Endothelial cell (in vitro differentiated cells): ENCODE measurements around the gene SMARCA5. TPM values are rescaled to one million over a fixed set of nuclear protein-coding genes. Genes with fewer than 3 reads are reported as not detected.

Experiments
- DNase-seq: peaks from one replicate; pipeline ENCODE4 v3.0.0; 2021; ENCODE audit warnings: low spot score
- H3K27ac Mint-ChIP-seq: one replicate; pipeline ENCODE4 v1.8.0; 2021; ENCODE audit warnings: mixed read lengths, inconsistent platforms; ENCODE audit not compliant: unreplicated experiment
- H3K27me3 Mint-ChIP-seq: one replicate; pipeline ENCODE4 v1.8.0; 2021; ENCODE audit warnings: mild to moderate bottlenecking, moderate library complexity, mixed read lengths, inconsistent platforms; ENCODE audit not compliant: unreplicated experiment
- H3K36me3 Mint-ChIP-seq: one replicate; pipeline ENCODE4 v1.8.0; 2021; ENCODE audit warnings: mild to moderate bottlenecking, low read depth, mixed read lengths, inconsistent platforms; ENCODE audit not compliant: unreplicated experiment
- H3K4me1 Mint-ChIP-seq: one replicate; pipeline ENCODE4 v1.8.0; 2021; ENCODE audit warnings: mild to moderate bottlenecking, mixed read lengths, inconsistent platforms; ENCODE audit not compliant: unreplicated experiment
- H3K4me3 Mint-ChIP-seq: one replicate; pipeline ENCODE4 v1.8.0; 2021; ENCODE audit warnings: mild to moderate bottlenecking, mixed read lengths, inconsistent platforms; ENCODE audit not compliant: unreplicated experiment
- H3K9me3 Mint-ChIP-seq: one replicate; pipeline ENCODE4 v1.8.0; 2021; ENCODE audit warnings: mixed read lengths, inconsistent platforms; ENCODE audit not compliant: unreplicated experiment
- CTCF ChIP-seq: fragments of 200-600 bp; sonication (generic); IDR thresholded peaks from one replicate; pipeline ENCODE4 v1.5.0; 2021; ENCODE audit warnings: antibody characterized with exemption; ENCODE audit not compliant: unreplicated experiment
- total RNA-seq: library from RNA; stranded (reverse); fragmentation: NEBNext Ultra II Directional; extraction: Animal tissue kit (Norgen Biotek cat#: 25700); gene quantifications from one replicate; pipeline ENCODE4 v1.2.1, GENCODE V29; 2021; ENCODE audit not compliant: unreplicated experiment

Gene SMARCA5
- total RNA-seq, 1 donor from 2014 or later: 69.8 TPM

- Mint-ChIP-seq H3K4me3 (peak overlapping the region; percentile 94), H3K9me3 (no peaks in the 10 kb centered on the region), H3K4me1 (peaks cover 6% of the 10 kb centered on the region), H3K36me3 (no peaks in the 10 kb centered on the region), H3K27ac (peak overlapping the region; percentile 52), H3K27me3 (peaks cover 3% of the 10 kb centered on the region)
- TF ChIP-seq CTCF: no peak
- no peak for DNase-seq
Observed at GRCh38 chr4:143559757-143560147, 46.2 kb downstream of the SMARCA5 start.

- no peaks in the 10 kb centered on the region for H3K4me1 Mint-ChIP-seq
- H3K4me3 Mint-ChIP-seq: no peak overlapping the region
- TF ChIP-seq CTCF: no peak
- no peak for DNase-seq
- H3K27me3 Mint-ChIP-seq: no peaks in the 10 kb centered on the region
- H3K36me3 Mint-ChIP-seq: no peaks in the 10 kb centered on the region
- no peaks in the 10 kb centered on the region for H3K9me3 Mint-ChIP-seq
- H3K27ac Mint-ChIP-seq: no peak overlapping the region
Observed at GRCh38 chr4:143564472-143564871, 51.0 kb downstream of the SMARCA5 start.

GRCh38 chr4:143575331-143575730 lies 61.8 kb downstream of the SMARCA5 start:
- DNase-seq: no peak
- Mint-ChIP-seq H3K9me3 (no peaks in the 10 kb centered on the region), H3K27ac (no peak overlapping the region), H3K27me3 (no peaks in the 10 kb centered on the region), H3K36me3 (no peaks in the 10 kb centered on the region), H3K4me1 (no peaks in the 10 kb centered on the region), H3K4me3 (no peak overlapping the region)
- TF ChIP-seq CTCF: no peak

GRCh38 chr4:143581331-143581946 lies 67.9 kb downstream of the SMARCA5 start:
- H3K9me3 Mint-ChIP-seq: no peaks in the 10 kb centered on the region
- no peak overlapping the region for H3K4me3 Mint-ChIP-seq
- no peak for DNase-seq
- H3K27me3 Mint-ChIP-seq: peaks cover 5% of the 10 kb centered on the region
- no peaks in the 10 kb centered on the region for H3K36me3 Mint-ChIP-seq
- TF ChIP-seq CTCF: no peak
- no peak overlapping the region for H3K27ac Mint-ChIP-seq
- H3K4me1 Mint-ChIP-seq: no peaks in the 10 kb centered on the region

GRCh38 chr4:143585548-143585947 lies 72.0 kb downstream of the SMARCA5 start:
- TF ChIP-seq CTCF: no peak
- Mint-ChIP-seq H3K27me3 (peaks cover 5% of the 10 kb centered on the region), H3K27ac (no peak overlapping the region), H3K4me1 (no peaks in the 10 kb centered on the region), H3K36me3 (no peaks in the 10 kb centered on the region), H3K4me3 (no peak overlapping the region), H3K9me3 (no peaks in the 10 kb centered on the region)
- no peak for DNase-seq
